SK-N-SH treated with all-trans-retinoic acid at 6 μM for 48 hours (cell line): ENCODE measurements around the gene CDH22.

ENCODE experiments used
- ATAC-seq: fragments of 200-7000 bp; cut with Tn5 transposase; 3 replicates; pipeline ENCODE4 v1.9.1; 2020; ENCODE audit warnings: mild to moderate bottlenecking, moderate library complexity
- ARNTL ChIP-seq: fragments of 450-650 bp; formaldehyde crosslinking; IDR thresholded peaks from 2 replicates; pipeline ENCODE4 v1.5.0; 2020; ENCODE audit warnings: low read depth, mild to moderate bottlenecking, moderate library complexity, borderline replicate concordance
- BACH2 ChIP-seq: fragments of 250-450 bp; sonication (Bioruptor Pico); IDR thresholded peaks from 2 replicates; pipeline ENCODE4 v1.9.0; 2021; ENCODE audit warnings: mild to moderate bottlenecking, borderline replicate concordance
- ESRRG ChIP-seq: fragments of 250-450 bp; sonication (Bioruptor Pico); IDR thresholded peaks from 2 replicates; pipeline ENCODE4 v1.6.1; 2021; ENCODE audit warnings: mild to moderate bottlenecking
- GLIS3 ChIP-seq: fragments of 250-450 bp; sonication (Bioruptor Pico); IDR thresholded peaks from 2 replicates; pipeline ENCODE4 v1.5.0; 2020; ENCODE audit warnings: mild to moderate bottlenecking, moderate library complexity
- ISL1 ChIP-seq: fragments of 250-450 bp; sonication (Bioruptor Pico); IDR thresholded peaks from 2 replicates; pipeline ENCODE4 v2.1.2; 2022; ENCODE audit warnings: mild to moderate bottlenecking, moderate library complexity
- OSR1 ChIP-seq: fragments of 250-450 bp; sonication (Bioruptor Pico); IDR thresholded peaks from 2 replicates; pipeline ENCODE4 v1.8.0; 2022; ENCODE audit warnings: moderate library complexity, mild to moderate bottlenecking, inconsistent platforms
- PPARA ChIP-seq: fragments of 250-450 bp; sonication (Bioruptor Pico); IDR thresholded peaks from 2 replicates; pipeline ENCODE4 v1.5.0; 2020; ENCODE audit warnings: mild to moderate bottlenecking, borderline replicate concordance
- RARB ChIP-seq: fragments of 250-450 bp; sonication (Bioruptor Pico); IDR thresholded peaks from 2 replicates; pipeline ENCODE4 v1.8.0; 2021; ENCODE audit warnings: mild to moderate bottlenecking, moderate library complexity
- SNAI2 ChIP-seq: fragments of 250-450 bp; sonication (Bioruptor Pico); IDR thresholded peaks from 2 replicates; pipeline ENCODE4 v1.5.0; 2020; ENCODE audit warnings: mild to moderate bottlenecking, moderate library complexity
- TCF4 ChIP-seq: fragments of 250-450 bp; sonication (Bioruptor Pico); IDR thresholded peaks from 2 replicates; pipeline ENCODE4 v1.8.0; 2021; ENCODE audit warnings: mild to moderate bottlenecking, moderate library complexity, borderline replicate concordance
- TOX ChIP-seq: fragments of 250-450 bp; sonication (Bioruptor Pico); IDR thresholded peaks from 2 replicates; pipeline ENCODE4 v1.8.0; 2021; ENCODE audit warnings: mild to moderate bottlenecking, moderate library complexity, borderline replicate concordance
- ZC3H10 ChIP-seq: fragments of 250-450 bp; sonication (Bioruptor Pico); IDR thresholded peaks from 2 replicates; pipeline ENCODE4 v1.5.1; 2021; ENCODE audit warnings: mild to moderate bottlenecking, moderate library complexity
- ZNF70 ChIP-seq: fragments of 450-650 bp; formaldehyde crosslinking; IDR thresholded peaks from 2 replicates; pipeline ENCODE4 v1.5.0; 2020; ENCODE audit warnings: mild to moderate bottlenecking, moderate library complexity
- TF ChIP-seq, protein P1 (sequence below): fragments of 250-450 bp; sonication (Bioruptor Pico); IDR thresholded peaks from 2 replicates; pipeline ENCODE4 v1.5.0; 2020; ENCODE audit warnings: mild to moderate bottlenecking, moderate library complexity
- TF ChIP-seq, protein P2 (sequence below): fragments of 250-450 bp; sonication (Bioruptor Pico); IDR thresholded peaks from 2 replicates; pipeline ENCODE4 v1.5.1; 2020; ENCODE audit warnings: low read depth, mild to moderate bottlenecking, moderate library complexity
- TF ChIP-seq, protein P3 (sequence below): fragments of 250-450 bp; sonication (Bioruptor Pico); IDR thresholded peaks from 2 replicates; pipeline ENCODE4 v1.8.0; 2021; ENCODE audit warnings: low read depth, mild to moderate bottlenecking, moderate library complexity, borderline replicate concordance
- TF ChIP-seq, protein P4 (sequence below): fragments of 250-450 bp; sonication (Bioruptor Pico); IDR thresholded peaks from 2 replicates; pipeline ENCODE4 v1.5.1; 2021; ENCODE audit warnings: mild to moderate bottlenecking, moderate library complexity
- TF ChIP-seq, protein P5 (sequence below): fragments of 250-450 bp; sonication (Bioruptor Pico); IDR thresholded peaks from 2 replicates; pipeline ENCODE4 v1.8.0; 2020; ENCODE audit warnings: mild to moderate bottlenecking, moderate library complexity, borderline replicate concordance

Gene CDH22

DNA sequence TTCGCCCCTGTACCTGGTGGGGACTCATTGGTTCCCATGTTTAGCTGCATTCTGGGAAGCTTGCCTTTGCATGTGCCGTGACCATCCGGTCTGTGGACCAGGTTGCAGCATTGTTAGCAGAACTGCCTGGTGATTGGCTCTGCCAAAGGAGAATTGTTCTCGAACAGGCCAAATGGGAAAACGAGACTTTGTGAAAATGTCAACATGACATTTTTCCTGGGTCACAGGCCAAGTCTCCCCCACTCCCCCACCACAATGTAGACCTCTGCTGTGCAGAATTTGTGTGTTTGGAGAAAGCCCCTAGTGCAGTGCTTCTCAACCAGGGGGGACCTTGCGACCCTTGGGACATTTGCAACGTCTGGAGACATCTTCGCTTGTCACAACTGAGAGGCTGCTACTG lies 23.2 kb downstream of the CDH22 start (continued):
- TF ChIP-seq, protein P1, sequence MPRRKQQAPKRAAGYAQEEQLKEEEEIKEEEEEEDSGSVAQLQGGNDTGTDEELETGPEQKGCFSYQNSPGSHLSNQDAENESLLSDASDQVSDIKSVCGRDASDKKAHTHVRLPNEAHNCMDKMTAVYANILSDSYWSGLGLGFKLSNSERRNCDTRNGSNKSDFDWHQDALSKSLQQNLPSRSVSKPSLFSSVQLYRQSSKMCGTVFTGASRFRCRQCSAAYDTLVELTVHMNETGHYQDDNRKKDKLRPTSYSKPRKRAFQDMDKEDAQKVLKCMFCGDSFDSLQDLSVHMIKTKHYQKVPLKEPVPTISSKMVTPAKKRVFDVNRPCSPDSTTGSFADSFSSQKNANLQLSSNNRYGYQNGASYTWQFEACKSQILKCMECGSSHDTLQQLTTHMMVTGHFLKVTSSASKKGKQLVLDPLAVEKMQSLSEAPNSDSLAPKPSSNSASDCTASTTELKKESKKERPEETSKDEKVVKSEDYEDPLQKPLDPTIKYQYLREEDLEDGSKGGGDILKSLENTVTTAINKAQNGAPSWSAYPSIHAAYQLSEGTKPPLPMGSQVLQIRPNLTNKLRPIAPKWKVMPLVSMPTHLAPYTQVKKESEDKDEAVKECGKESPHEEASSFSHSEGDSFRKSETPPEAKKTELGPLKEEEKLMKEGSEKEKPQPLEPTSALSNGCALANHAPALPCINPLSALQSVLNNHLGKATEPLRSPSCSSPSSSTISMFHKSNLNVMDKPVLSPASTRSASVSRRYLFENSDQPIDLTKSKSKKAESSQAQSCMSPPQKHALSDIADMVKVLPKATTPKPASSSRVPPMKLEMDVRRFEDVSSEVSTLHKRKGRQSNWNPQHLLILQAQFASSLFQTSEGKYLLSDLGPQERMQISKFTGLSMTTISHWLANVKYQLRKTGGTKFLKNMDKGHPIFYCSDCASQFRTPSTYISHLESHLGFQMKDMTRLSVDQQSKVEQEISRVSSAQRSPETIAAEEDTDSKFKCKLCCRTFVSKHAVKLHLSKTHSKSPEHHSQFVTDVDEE (CRISPR knock-in tag): no peak
- TF ChIP-seq, protein P2, sequence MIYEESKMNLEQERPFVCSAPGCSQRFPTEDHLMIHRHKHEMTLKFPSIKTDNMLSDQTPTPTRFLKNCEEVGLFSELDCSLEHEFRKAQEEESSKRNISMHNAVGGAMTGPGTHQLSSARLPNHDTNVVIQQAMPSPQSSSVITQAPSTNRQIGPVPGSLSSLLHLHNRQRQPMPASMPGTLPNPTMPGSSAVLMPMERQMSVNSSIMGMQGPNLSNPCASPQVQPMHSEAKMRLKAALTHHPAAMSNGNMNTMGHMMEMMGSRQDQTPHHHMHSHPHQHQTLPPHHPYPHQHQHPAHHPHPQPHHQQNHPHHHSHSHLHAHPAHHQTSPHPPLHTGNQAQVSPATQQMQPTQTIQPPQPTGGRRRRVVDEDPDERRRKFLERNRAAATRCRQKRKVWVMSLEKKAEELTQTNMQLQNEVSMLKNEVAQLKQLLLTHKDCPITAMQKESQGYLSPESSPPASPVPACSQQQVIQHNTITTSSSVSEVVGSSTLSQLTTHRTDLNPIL: no peak

DNA sequence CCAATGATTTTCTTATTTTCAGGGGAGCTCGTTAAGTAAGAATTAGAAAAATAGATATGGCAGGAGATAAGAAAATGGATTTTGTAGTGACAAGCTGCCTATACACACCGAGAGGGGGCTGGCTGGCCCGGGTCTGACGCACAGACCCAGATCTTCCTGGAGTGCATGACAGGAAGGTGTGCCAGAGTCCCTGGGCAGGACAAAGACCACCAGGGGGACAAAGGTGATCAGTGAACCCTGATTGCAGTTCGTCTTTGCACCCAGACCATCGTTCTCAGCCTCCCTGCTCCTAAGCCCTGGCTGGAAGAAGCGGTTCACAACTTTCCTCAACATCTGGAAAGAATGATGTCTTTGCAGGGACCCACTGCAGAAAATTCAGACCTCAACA lies 24.3 kb downstream of the CDH22 start:
- TF ChIP-seq ISL1 (CRISPR knock-in tag): no peak
- TF ChIP-seq, protein P1 (CRISPR knock-in tag): no peak
- TF ChIP-seq, protein P2: no peak
- no peak for TF ChIP-seq RARB
- TF ChIP-seq, protein P3, sequence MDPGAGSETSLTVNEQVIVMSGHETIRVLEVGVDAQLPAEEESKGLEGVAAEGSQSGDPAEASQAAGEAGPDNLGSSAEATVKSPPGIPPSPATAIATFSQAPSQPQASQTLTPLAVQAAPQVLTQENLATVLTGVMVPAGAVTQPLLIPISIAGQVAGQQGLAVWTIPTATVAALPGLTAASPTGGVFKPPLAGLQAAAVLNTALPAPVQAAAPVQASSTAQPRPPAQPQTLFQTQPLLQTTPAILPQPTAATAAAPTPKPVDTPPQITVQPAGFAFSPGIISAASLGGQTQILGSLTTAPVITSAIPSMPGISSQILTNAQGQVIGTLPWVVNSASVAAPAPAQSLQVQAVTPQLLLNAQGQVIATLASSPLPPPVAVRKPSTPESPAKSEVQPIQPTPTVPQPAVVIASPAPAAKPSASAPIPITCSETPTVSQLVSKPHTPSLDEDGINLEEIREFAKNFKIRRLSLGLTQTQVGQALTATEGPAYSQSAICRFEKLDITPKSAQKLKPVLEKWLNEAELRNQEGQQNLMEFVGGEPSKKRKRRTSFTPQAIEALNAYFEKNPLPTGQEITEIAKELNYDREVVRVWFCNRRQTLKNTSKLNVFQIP (CRISPR knock-in tag): no peak
- no peak for TF ChIP-seq ZNF70 (CRISPR knock-in tag)
- no peak for TF ChIP-seq GLIS3
- TF ChIP-seq SNAI2 (CRISPR knock-in tag): no peak
- TF ChIP-seq OSR1 (CRISPR knock-in tag): no peak
- TF ChIP-seq TCF4 (CRISPR knock-in tag): no peak
- no peak for TF ChIP-seq BACH2 (CRISPR knock-in tag)
- TF ChIP-seq, protein P4, sequence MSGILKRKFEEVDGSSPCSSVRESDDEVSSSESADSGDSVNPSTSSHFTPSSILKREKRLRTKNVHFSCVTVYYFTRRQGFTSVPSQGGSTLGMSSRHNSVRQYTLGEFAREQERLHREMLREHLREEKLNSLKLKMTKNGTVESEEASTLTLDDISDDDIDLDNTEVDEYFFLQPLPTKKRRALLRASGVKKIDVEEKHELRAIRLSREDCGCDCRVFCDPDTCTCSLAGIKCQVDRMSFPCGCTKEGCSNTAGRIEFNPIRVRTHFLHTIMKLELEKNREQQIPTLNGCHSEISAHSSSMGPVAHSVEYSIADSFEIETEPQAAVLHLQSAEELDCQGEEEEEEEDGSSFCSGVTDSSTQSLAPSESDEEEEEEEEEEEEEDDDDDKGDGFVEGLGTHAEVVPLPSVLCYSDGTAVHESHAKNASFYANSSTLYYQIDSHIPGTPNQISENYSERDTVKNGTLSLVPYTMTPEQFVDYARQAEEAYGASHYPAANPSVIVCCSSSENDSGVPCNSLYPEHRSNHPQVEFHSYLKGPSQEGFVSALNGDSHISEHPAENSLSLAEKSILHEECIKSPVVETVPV (CRISPR knock-in tag): no peak
- TF ChIP-seq ESRRG (CRISPR knock-in tag): no peak
- no peak for TF ChIP-seq ARNTL (CRISPR knock-in tag)
- TF ChIP-seq TOX: no peak
- TF ChIP-seq, all 23 proteins: peak for 0
- no peak for ATAC-seq

DNA sequence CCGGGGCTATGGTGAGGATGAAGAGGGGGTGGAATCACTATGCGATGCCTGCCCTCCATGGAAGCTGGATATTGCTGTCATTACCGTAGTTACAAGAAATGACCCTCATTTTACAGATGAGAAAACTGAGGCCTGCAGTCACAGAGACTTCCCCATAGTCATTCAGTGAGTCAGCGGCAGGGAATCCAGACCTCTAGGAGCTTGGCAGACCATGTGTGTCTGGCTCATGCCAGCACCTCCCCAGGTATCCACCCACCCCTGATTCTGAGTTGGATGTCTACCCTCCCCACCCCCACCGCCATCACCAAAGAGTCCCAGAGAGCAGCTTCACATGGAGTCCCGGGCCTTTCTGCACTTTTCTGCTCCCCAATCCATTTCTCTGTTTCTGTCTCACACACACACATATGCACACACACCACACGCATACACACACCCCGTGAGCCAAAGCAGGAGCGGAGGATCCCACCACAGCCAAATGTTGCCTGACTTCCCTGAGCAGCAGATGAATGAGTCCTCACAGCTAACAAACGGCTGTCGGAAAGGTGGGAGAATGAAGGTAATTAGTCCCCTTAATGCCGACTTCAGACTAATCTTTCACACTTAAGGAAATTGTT lies 24.8 kb downstream of the CDH22 start:
- TF ChIP-seq ZC3H10 (CRISPR knock-in tag) (no peak), PPARA (CRISPR knock-in tag) (no peak), BACH2 (CRISPR knock-in tag) (no peak), ARNTL (CRISPR knock-in tag) (no peak), RARB (no peak)
- TF ChIP-seq, protein P1 (CRISPR knock-in tag): no peak
- TF ChIP-seq, protein P2: no peak
- TF ChIP-seq, protein P5, sequence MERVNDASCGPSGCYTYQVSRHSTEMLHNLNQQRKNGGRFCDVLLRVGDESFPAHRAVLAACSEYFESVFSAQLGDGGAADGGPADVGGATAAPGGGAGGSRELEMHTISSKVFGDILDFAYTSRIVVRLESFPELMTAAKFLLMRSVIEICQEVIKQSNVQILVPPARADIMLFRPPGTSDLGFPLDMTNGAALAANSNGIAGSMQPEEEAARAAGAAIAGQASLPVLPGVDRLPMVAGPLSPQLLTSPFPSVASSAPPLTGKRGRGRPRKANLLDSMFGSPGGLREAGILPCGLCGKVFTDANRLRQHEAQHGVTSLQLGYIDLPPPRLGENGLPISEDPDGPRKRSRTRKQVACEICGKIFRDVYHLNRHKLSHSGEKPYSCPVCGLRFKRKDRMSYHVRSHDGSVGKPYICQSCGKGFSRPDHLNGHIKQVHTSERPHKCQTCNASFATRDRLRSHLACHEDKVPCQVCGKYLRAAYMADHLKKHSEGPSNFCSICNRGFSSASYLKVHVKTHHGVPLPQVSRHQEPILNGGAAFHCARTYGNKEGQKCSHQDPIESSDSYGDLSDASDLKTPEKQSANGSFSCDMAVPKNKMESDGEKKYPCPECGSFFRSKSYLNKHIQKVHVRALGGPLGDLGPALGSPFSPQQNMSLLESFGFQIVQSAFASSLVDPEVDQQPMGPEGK (CRISPR knock-in tag): no peak
- TF ChIP-seq, all 23 proteins: peak for 0
- no peak for ATAC-seq
